Measurements from ENCODE around the gene ANKRD55. TPM values are rescaled to one million over a fixed set of nuclear protein-coding genes. Genes with fewer than 3 reads are reported as not detected.

Gene ANKRD55
- total and polyA plus RNA-seq, 9 of the 15 experiments (the other 6 are each of a cell fraction or from before 2014, with no cell fraction given) = 3.4 to 10.6 (median 6.5) TPM

DNA sequence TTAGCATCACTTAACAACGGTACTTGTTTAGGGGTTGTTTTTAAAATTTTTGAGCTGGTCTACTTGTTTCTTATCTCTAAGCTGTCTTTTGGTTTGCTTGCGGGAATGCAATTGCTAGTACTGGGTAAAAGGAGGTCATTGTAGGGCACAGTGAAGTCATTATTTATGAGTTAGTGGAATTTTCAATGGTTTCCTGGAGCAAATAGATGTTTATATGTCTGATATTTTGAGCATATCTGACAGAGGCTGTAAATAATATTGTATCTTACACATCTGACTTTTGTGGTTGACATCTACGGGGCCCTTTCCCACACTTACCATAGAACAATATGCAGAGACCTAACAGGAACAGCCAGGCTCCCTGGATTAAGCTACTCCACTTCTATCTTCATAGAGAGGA lies 147.9 kb downstream of the ANKRD55 start (continued):
- TF ChIP-seq NR2C2 (CRISPR knock-in tag; IDR thresholded peaks at IDR 0.05) (no peak), NR2C2 (tag; IDR thresholded peaks at IDR 0.05) (peak; percentile 35; the same call in 1 of the 2 replicates), EP300 (IDR thresholded peaks at IDR 0.05; ENCODE audit: low read length) (peak; percentile 93), RAD21 (CRISPR knock-in tag; conservative IDR thresholded peaks at IDR 0.05 in 1 of 2, IDR thresholded peaks at IDR 0.05 in 1 of 2) (peak in 1 of 2 experiments; percentile 44; a peak in 2 of 4 replicates), HDAC1 (IDR thresholded peaks at IDR 0.05) (peak in 1 of 2 experiments; percentile 75; a peak in 2 of 4 replicates), EGR1 (conservative IDR thresholded peaks at IDR 0.05) (no peak), SREBF1 (IDR thresholded peaks at IDR 0.05; ENCODE audit: borderline replicate concordance, low read depth, low read length) (no peak), MCM7 (IDR thresholded peaks at IDR 0.05) (no peak), ZNF589 (CRISPR knock-in tag; IDR thresholded peaks at IDR 0.05; ENCODE audit: low read depth) (no peak), CC2D1A (IDR thresholded peaks at IDR 0.05) (no peak), NBN (IDR thresholded peaks at IDR 0.05; ENCODE audit: low read depth) (peak; percentile 85; the same call in 1 of the 2 replicates), KDM2B (CRISPR knock-in tag; IDR thresholded peaks at IDR 0.05) (no peak), NFE2 (IDR thresholded peaks at IDR 0.05; ENCODE audit: low read depth) (peak; percentile 11; the same call in 1 of the 2 replicates), NR4A1 (CRISPR knock-in tag; IDR thresholded peaks at IDR 0.05) (no peak), NR4A1 (tag; IDR thresholded peaks at IDR 0.05) (no peak)
- TF ChIP-seq, protein P1, sequence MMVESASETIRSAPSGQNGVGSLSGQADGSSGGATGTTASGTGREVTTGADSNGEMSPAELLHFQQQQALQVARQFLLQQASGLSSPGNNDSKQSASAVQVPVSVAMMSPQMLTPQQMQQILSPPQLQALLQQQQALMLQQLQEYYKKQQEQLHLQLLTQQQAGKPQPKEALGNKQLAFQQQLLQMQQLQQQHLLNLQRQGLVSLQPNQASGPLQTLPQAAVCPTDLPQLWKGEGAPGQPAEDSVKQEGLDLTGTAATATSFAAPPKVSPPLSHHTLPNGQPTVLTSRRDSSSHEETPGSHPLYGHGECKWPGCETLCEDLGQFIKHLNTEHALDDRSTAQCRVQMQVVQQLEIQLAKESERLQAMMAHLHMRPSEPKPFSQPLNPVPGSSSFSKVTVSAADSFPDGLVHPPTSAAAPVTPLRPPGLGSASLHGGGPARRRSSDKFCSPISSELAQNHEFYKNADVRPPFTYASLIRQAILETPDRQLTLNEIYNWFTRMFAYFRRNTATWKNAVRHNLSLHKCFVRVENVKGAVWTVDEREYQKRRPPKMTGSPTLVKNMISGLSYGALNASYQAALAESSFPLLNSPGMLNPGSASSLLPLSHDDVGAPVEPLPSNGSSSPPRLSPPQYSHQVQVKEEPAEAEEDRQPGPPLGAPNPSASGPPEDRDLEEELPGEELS (CRISPR knock-in tag; IDR thresholded peaks at IDR 0.05; ENCODE audit: borderline replicate concordance) = no peak
- TF ChIP-seq, protein P2, sequence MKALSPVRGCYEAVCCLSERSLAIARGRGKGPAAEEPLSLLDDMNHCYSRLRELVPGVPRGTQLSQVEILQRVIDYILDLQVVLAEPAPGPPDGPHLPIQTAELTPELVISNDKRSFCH (CRISPR knock-in tag; IDR thresholded peaks at IDR 0.05) = no peak
- TF ChIP-seq, protein P2 (tag; IDR thresholded peaks at IDR 0.05) = peak; percentile 81
- TF ChIP-seq, protein P3, sequence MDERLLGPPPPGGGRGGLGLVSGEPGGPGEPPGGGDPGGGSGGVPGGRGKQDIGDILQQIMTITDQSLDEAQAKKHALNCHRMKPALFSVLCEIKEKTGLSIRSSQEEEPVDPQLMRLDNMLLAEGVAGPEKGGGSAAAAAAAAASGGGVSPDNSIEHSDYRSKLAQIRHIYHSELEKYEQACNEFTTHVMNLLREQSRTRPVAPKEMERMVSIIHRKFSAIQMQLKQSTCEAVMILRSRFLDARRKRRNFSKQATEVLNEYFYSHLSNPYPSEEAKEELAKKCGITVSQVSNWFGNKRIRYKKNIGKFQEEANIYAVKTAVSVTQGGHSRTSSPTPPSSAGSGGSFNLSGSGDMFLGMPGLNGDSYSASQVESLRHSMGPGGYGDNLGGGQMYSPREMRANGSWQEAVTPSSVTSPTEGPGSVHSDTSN (CRISPR knock-in tag; IDR thresholded peaks at IDR 0.05; ENCODE audit: low read depth) = no peak
- TF ChIP-seq, protein P3 (tag; conservative IDR thresholded peaks at IDR 0.05; ENCODE audit: low read depth) = peak; percentile 97
- TF ChIP-seq, protein P4, sequence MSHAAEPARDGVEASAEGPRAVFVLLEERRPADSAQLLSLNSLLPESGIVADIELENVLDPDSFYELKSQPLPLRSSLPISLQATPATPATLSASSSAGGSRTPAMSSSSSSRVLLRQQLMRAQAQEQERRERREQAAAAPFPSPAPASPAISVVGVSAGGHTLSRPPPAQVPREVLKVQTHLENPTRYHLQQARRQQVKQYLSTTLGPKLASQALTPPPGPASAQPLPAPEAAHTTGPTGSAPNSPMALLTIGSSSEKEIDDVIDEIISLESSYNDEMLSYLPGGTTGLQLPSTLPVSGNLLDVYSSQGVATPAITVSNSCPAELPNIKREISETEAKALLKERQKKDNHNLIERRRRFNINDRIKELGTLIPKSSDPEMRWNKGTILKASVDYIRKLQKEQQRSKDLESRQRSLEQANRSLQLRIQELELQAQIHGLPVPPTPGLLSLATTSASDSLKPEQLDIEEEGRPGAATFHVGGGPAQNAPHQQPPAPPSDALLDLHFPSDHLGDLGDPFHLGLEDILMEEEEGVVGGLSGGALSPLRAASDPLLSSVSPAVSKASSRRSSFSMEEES (CRISPR knock-in tag; IDR thresholded peaks at IDR 0.05) = no peak
- TF ChIP-seq, protein P5, sequence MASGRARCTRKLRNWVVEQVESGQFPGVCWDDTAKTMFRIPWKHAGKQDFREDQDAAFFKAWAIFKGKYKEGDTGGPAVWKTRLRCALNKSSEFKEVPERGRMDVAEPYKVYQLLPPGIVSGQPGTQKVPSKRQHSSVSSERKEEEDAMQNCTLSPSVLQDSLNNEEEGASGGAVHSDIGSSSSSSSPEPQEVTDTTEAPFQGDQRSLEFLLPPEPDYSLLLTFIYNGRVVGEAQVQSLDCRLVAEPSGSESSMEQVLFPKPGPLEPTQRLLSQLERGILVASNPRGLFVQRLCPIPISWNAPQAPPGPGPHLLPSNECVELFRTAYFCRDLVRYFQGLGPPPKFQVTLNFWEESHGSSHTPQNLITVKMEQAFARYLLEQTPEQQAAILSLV (tag; IDR thresholded peaks at IDR 0.05) = no peak

Data from K562 (cell line).